Prostate gland (tissue), 2 donors: ENCODE results near the gene GABBR2. TPM values are rescaled to one million over a fixed set of nuclear protein-coding genes. Genes with fewer than 3 reads are reported as not detected.
A peak's percentile ranks its signal among the peaks of the same experiment; 100 is the strongest.

Experiments
- DNase-seq: peaks from one replicate; pipeline ENCODE4 v3.0.0-alpha.2; 2019; ENCODE audit warnings: low spot score
- H3K27ac ChIP-seq, 2 donors: fragments of 200-600 bp; sonication (generic); 2 replicates each; pipeline ENCODE4 v1.5.1; 2017 to 2019
- H3K27me3 ChIP-seq: fragments of 200-600 bp; sonication (generic); replicated peaks from 2 replicates; pipeline ENCODE4 v1.5.1; 2019; ENCODE audit not compliant: insufficient read depth
- H3K36me3 ChIP-seq, 2 donors: fragments of 200-600 bp; sonication (generic); 1 replicate in 1 of 2; 2 replicates in 1 of 2; pipeline versions ENCODE4 v1.5.1 to v1.8.1; 2017 to 2019
- H3K4me1 ChIP-seq: fragments of 200-600 bp; sonication (generic); replicated peaks from 2 replicates; pipeline ENCODE4 v1.5.1; 2019
- H3K4me3 ChIP-seq, 2 donors: fragments of 200-600 bp; sonication (generic); 2 replicates each; pipeline ENCODE4 v1.5.1; 2017 to 2019
- H3K9me3 ChIP-seq: fragments of 200-600 bp; sonication (generic); 2 replicates; pipeline ENCODE4 v1.5.1; 2017
- CTCF ChIP-seq, 4 experiments: fragments of 200-600 bp in 2 of 4; fragments of 450-650 bp in 2 of 4; sonication (generic) in 2 of 4; IDR thresholded peaks; 1 replicate in 3 of 4; 2 replicates in 1 of 4; pipeline ENCODE4 v1.5.1; 2016 to 2019; ENCODE audit warnings: antibody characterized with exemption in 4 of 4, mild to moderate bottlenecking in 2 of 4, moderate library complexity in 2 of 4
- POLR2A ChIP-seq: fragments of 450-650 bp; IDR thresholded peaks from one replicate; pipeline ENCODE4 v1.6.1; 2016; ENCODE audit warnings: antibody characterized with exemption, mild to moderate bottlenecking
- POLR2AphosphoS5 ChIP-seq: sonication (generic); formaldehyde crosslinking; IDR thresholded peaks from one replicate; pipeline ENCODE4 v1.6.1; 2017; ENCODE audit warnings: antibody characterized with exemption
- WGBS: methylation state at CpG from one replicate; pipeline ENCODE4 v1.1.5; 2018; 5-methylcytosine and 5-hydroxymethylcytosine counted together
- intact Hi-C: fragments of 100-400 bp; cut with DNase I; formaldehyde crosslinking; loops from one replicate; pipeline ENCODE4 v1.14.2; 2022
- total RNA-seq, 2 donors: library from RNA; depleted of rRNA; stranded (reverse); fragments of >200 nt; gene quantifications; one replicate each; pipeline ENCODE4 v1.1.0, GENCODE V29; 2016

GABBR2 gene
- total RNA-seq, 2 donors from 2014 or later: 0.97 TPM; not detected in 1

DNA sequence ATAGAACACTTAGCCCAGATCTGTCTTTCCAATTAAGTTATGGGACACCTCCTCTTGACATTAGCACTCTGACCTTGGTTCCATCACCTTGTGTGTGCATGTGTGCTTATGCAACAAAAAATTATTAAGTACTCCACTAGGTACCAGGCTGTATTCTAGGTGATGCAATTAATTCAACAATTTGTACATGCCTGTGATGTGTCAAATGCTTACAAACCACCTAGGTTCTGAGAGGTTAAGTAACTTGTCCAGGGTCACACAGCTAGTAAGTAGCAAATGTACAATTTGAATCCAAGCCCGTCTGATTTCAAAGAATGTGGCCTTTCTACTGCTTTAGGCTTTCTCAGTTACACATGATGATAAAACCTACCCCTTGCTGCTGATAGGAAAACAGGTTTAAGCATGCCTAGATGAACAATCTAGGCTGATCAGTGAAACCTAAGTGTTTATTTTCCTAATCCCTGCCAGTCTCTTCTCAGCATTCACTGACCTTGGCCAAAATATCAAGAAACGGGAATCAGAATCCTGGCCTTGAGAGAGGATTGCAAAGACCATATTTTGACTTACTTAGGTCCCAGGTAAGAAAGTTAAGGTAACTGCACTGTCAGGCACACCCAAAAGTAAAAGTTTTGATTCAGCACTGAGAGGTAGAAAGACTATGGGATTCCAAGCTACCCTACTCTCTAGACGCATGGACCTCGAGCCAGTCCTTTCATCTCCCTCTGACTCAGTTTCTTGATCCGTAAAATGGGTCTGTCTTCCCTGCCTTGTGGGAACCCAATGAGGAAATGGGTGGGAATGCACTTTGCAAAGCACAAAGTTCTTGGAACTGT is 454.3 kb downstream of the GABBR2 start:
- no peak for TF ChIP-seq CTCF (IDR thresholded peaks at IDR 0.05)
- TF ChIP-seq POLR2AphosphoS5: no peak
- TF ChIP-seq POLR2A: no peak
- Histone ChIP-seq H3K4me1 (peaks cover 1% of the 10 kb centered on the region), H3K27ac (peak overlapping the region; percentile 95 to 96), H3K27me3 (no peaks in the 10 kb centered on the region), H3K36me3 (no peaks in the 10 kb centered on the region), H3K4me3 (peak overlapping the region; percentile 70 to 72), H3K9me3 (no peaks in the 10 kb centered on the region)
- no peak for DNase-seq
- 20% methylated on average over 5 of the region's 5 CpGs for WGBS
- intact Hi-C loops: loop anchor here (2.0 to 5.0 kb wide), 3 partner anchors 37 to 332 kb away; partner anchors contain the start of genes NANS and TRMO

- 74% methylated on average over 3 of the region's 3 CpGs for WGBS
- Histone ChIP-seq H3K36me3 (no peaks in the 10 kb centered on the region), H3K9me3 (no peaks in the 10 kb centered on the region), H3K27me3 (no peaks in the 10 kb centered on the region), H3K27ac (peak overlapping the region; percentile 4 to 47), H3K4me1 (peaks cover 9% of the 10 kb centered on the region), H3K4me3 (no peak overlapping the region)
- no peak for DNase-seq
- TF ChIP-seq CTCF (IDR thresholded peaks at IDR 0.05) (no peak), POLR2A (peak; percentile 12)
- intact Hi-C loops: loop anchor here (5.0 kb wide), 1 partner anchor 36 kb away; no protein-coding TSS in a partner anchor
Measured at GRCh38 chr9:98253565-98253964, 455.2 kb downstream of the GABBR2 start.

GRCh38 chr9:98251551-98251950 is 457.2 kb downstream of the GABBR2 start:
- DNase-seq: no peak
- H3K4me3 ChIP-seq: no peak overlapping the region
- 81% methylated on average over 9 of the region's 9 CpGs for WGBS
- no peaks in the 10 kb centered on the region for H3K9me3 ChIP-seq
- TF ChIP-seq POLR2A (no peak), CTCF (IDR thresholded peaks at IDR 0.05) (no peak)
- intact Hi-C loops: loop anchor here (5.0 kb wide), 1 partner anchor 34 kb away; no protein-coding TSS in a partner anchor
- H3K36me3 ChIP-seq: no peaks in the 10 kb centered on the region
- peaks cover 15% of the 10 kb centered on the region for H3K4me1 ChIP-seq
- no peak overlapping the region for H3K27ac ChIP-seq
- H3K27me3 ChIP-seq: no peaks in the 10 kb centered on the region

DNA sequence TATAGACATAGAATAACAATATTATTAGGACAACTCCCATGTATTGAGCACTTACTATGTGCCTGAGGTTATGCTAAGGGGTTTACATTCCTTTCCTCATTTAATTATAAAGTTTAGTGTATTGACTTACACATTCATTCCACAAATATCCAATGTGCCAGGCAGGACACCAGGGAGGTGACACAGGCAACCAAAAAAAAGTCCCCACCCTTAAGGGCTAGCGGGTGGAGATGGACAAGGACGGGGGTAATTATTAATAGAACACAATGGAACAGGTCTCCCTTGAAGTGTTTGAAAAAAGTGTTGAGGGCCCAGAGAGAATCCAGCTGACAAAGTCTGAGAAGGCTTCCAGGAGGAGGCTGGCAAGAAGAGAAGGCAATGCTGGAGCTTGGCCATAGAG is 459.0 kb downstream of the GABBR2 start:
- no peak for DNase-seq
- no peaks in the 10 kb centered on the region for H3K27me3 ChIP-seq
- H3K4me1 ChIP-seq: peaks cover 15% of the 10 kb centered on the region
- no peaks in the 10 kb centered on the region for H3K36me3 ChIP-seq
- H3K27ac ChIP-seq: peak overlapping the region; percentile 37 to 84
- no peak overlapping the region for H3K4me3 ChIP-seq
- intact Hi-C loops: loop anchor here (5.0 kb wide), 1 partner anchor 32 kb away; no protein-coding TSS in a partner anchor
- no peak for TF ChIP-seq POLR2AphosphoS5
- TF ChIP-seq POLR2A: no peak
- no peak for TF ChIP-seq CTCF (IDR thresholded peaks at IDR 0.05)
- 66% methylated on average over 2 of the region's 2 CpGs for WGBS
- no peaks in the 10 kb centered on the region for H3K9me3 ChIP-seq
